Type B pancreatic cell (in vitro differentiated cells): ENCODE measurements around the gene RUBCN. TPM values are rescaled to one million over a fixed set of nuclear protein-coding genes. Genes with fewer than 3 reads are reported as not detected.
"Not testable (repeated sequence)": the region's sequence is repeated elsewhere in the genome, so short reads cannot be mapped to it uniquely, and the experiment has no call there.

Experiments used
- DNase-seq: peaks from one replicate; pipeline ENCODE4 v3.0.0; 2021; ENCODE audit warnings: mixed read lengths; ENCODE audit not compliant: unreplicated experiment; ENCODE audit errors: extremely low spot score
- H3K27ac Mint-ChIP-seq: 2 replicates; pipeline ENCODE4 v1.8.0; 2021; ENCODE audit warnings: mild to moderate bottlenecking, mixed read lengths
- H3K27me3 Mint-ChIP-seq: 2 replicates; pipeline ENCODE4 v1.8.0; 2021; ENCODE audit warnings: mixed read lengths
- H3K36me3 Mint-ChIP-seq: 2 replicates; pipeline ENCODE4 v1.8.0; 2021; ENCODE audit warnings: mixed read lengths
- H3K4me1 Mint-ChIP-seq: one replicate; pipeline ENCODE4 v1.8.0; 2021; ENCODE audit warnings: mixed read lengths; ENCODE audit not compliant: unreplicated experiment
- H3K4me3 Mint-ChIP-seq: 2 replicates; pipeline ENCODE4 v1.8.0; 2021; ENCODE audit warnings: mild to moderate bottlenecking, mixed read lengths
- H3K9me3 Mint-ChIP-seq: 2 replicates; pipeline ENCODE4 v1.8.0; 2021; ENCODE audit warnings: mixed read lengths
- total RNA-seq: library from RNA; stranded (reverse); gene quantifications from 2 replicates; pipeline ENCODE4 v1.2.1, GENCODE V29; 2021; ENCODE audit warnings: low replicate concordance
- TF ChIP-seq, protein P1 (sequence below): fragments of 200-600 bp; sonication (generic); conservative IDR thresholded peaks from 2 replicates; pipeline ENCODE4 v1.5.0; 2021; ENCODE audit warnings: antibody characterized with exemption, mild to moderate bottlenecking

Gene RUBCN
- total RNA-seq, 1 donor from 2014 or later: 26.7 TPM

DNA sequence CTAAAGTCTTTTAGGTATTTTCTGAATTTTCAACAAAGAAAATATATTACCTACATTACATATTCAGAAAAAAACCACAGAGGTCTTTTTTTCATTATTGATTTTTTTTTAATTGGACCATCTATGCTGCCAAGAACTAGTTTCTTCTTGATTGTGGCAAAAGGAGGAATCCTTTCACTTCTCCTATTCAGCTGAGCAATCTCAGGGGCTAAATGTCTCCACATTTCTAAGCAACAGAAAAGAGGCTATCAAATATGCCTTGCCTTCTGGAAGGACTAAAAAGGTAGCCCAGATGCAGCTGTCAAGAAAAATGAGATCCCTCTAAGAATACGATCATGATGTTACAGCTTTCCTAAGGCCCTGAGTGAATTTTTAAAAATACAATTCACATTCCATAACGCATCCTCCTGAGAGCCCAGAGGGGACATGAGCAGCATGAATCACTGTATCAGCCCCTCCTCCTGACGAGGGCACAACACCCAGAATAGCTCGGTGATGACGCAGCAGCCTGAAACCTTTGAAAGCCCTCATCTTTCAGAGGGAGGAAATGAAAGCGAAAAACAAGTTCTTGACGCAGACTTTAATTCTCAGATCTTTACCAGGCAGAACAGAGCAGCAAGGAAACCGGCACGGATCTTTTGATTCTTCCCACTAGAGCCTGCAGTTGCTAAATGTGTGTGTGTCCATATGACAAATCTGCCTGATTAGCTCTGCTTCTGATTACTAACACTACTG, 24.6 kb downstream of the RUBCN start:
- H3K4me3 Mint-ChIP-seq: peak overlapping the region; percentile 80
- no peak for DNase-seq

DNA sequence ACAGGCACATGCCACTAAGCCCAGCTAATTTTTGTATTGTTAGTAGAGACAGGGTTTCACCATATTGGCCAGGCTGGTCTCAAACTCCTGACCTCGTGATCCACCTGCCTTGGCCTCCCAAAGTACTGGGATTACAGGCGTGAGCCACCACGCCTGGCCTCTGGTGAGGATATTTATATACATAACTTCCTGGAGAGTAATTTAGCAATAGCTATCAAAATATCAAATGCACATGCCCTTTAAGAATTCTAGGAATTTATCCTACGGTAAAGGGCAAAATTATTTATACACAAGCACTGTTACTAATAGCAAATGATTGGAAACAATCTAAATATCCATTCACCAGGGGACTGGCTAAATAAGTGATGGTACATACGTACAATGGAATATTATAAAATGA, 25.7 kb downstream of the RUBCN start:
- H3K27ac Mint-ChIP-seq: peak overlapping the region; percentile 83

More for the DNA sequence above, 24.6 kb downstream of the RUBCN start:
- no peaks in the 10 kb centered on the region for H3K27me3 Mint-ChIP-seq
- no peaks in the 10 kb centered on the region for H3K9me3 Mint-ChIP-seq
- peaks cover 16% of the 10 kb centered on the region for H3K4me1 Mint-ChIP-seq
- H3K36me3 Mint-ChIP-seq: peaks cover 17% of the 10 kb centered on the region
- peak overlapping the region; percentile 99 for H3K27ac Mint-ChIP-seq
- TF ChIP-seq, protein P1, sequence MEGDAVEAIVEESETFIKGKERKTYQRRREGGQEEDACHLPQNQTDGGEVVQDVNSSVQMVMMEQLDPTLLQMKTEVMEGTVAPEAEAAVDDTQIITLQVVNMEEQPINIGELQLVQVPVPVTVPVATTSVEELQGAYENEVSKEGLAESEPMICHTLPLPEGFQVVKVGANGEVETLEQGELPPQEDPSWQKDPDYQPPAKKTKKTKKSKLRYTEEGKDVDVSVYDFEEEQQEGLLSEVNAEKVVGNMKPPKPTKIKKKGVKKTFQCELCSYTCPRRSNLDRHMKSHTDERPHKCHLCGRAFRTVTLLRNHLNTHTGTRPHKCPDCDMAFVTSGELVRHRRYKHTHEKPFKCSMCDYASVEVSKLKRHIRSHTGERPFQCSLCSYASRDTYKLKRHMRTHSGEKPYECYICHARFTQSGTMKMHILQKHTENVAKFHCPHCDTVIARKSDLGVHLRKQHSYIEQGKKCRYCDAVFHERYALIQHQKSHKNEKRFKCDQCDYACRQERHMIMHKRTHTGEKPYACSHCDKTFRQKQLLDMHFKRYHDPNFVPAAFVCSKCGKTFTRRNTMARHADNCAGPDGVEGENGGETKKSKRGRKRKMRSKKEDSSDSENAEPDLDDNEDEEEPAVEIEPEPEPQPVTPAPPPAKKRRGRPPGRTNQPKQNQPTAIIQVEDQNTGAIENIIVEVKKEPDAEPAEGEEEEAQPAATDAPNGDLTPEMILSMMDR: no peak

DNA sequence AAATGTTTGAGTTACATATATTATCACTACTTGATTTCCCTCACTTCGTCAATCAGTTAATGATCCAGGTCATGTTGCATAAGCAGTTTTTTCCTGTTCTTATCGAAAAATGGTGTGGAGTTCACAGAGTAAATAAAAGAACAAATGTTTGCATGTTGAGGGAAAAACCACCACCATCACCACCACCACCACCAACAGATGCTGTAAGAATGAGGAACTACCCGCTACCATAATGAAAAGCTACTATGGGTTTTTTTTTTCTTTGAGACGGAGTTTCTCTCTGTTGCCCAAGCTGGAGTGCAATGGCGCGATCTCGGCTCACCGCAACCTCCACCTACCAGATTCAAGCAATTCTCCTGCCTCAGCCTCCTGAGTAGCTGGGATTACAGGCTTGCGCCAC, 27.6 kb downstream of the RUBCN start:
- no peaks in the 10 kb centered on the region for H3K27me3 Mint-ChIP-seq
- peaks cover 16% of the 10 kb centered on the region for H3K4me1 Mint-ChIP-seq
- H3K4me3 Mint-ChIP-seq: no peak overlapping the region
- no peak overlapping the region for H3K27ac Mint-ChIP-seq
- H3K9me3 Mint-ChIP-seq: no peaks in the 10 kb centered on the region
- H3K36me3 Mint-ChIP-seq: peaks cover 9% of the 10 kb centered on the region
- DNase-seq: no peak
- TF ChIP-seq, protein P1: no peak

More for the DNA sequence above, 25.7 kb downstream of the RUBCN start:
- H3K36me3 Mint-ChIP-seq: peaks cover 12% of the 10 kb centered on the region
- not testable (repeated sequence) for H3K4me3 Mint-ChIP-seq, H3K9me3 Mint-ChIP-seq, DNase-seq, H3K27me3 Mint-ChIP-seq
- H3K4me1 Mint-ChIP-seq: peaks cover 16% of the 10 kb centered on the region

DNA sequence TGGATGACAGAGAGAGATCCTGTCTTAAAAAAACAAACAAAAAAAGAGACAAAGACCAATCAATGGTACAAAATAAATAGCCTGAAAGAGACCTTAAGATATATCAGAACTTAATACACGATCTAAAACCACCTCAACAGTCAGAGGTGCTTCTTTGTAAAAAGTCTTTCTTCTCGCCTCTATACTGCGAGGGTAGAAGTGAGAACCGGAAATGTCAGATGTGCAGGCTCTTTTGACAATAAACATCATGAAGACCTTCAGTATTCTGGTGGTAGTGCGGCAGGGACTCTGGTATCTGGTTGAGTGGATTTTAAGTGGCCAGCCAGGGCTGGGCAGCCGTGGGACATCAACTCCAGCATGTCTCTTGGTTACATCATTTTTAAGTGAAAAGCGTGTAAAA, 30.0 kb downstream of the RUBCN start:
- TF ChIP-seq, protein P1: no peak
- H3K4me1 Mint-ChIP-seq: no peaks in the 10 kb centered on the region
- no peak overlapping the region for H3K27ac Mint-ChIP-seq
- no peak overlapping the region for H3K4me3 Mint-ChIP-seq
- H3K36me3 Mint-ChIP-seq: peaks cover 7% of the 10 kb centered on the region
- H3K9me3 Mint-ChIP-seq: no peaks in the 10 kb centered on the region
- DNase-seq: no peak
- H3K27me3 Mint-ChIP-seq: no peaks in the 10 kb centered on the region

DNA sequence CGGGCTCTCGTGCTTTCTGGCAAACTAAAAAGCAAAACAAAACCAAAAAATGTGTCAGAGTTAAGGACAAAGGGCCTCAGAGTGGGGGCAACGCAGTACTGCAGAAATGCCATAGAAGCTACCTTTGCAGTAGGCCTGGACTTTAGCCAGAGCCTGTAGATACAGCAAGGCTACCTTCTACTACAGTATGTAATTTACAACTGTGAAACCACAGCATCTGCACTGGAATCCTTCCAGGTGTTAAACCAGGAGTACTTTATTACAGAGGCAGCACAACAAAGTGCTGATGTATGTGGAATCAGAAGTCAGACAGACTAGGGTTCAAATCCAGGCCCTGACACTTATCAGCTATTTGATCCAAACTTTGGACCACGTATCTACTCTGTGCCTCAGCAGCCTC, 34.9 kb downstream of the RUBCN start:
- peaks cover 31% of the 10 kb centered on the region for H3K36me3 Mint-ChIP-seq
- no peaks in the 10 kb centered on the region for H3K9me3 Mint-ChIP-seq
- TF ChIP-seq, protein P1: no peak
- H3K27ac Mint-ChIP-seq: no peak overlapping the region
- no peaks in the 10 kb centered on the region for H3K27me3 Mint-ChIP-seq
- no peaks in the 10 kb centered on the region for H3K4me1 Mint-ChIP-seq
- H3K4me3 Mint-ChIP-seq: no peak overlapping the region
- DNase-seq: no peak

DNA sequence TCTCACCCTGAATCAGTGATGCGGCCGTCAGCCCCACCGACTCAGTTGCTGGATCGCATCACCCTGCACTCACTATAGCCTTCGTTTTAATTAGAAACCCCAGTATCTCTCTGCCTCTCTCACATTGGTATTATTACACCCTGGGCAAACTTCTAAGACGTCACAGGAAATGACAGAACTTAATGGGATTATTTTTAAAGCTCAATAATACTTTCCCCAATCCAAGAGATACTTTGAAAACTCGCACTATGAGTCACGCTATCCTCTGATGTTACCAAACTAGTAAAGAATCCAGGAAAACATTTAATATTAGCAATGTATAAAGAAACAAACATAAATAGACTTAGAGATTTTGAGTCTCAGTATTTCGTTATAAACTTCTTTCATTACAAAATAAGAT, 36.6 kb downstream of the RUBCN start:
- peaks cover 36% of the 10 kb centered on the region for H3K36me3 Mint-ChIP-seq
- H3K9me3 Mint-ChIP-seq: no peaks in the 10 kb centered on the region

More for the DNA sequence above, 36.6 kb downstream of the RUBCN start:
- no peaks in the 10 kb centered on the region for H3K27me3 Mint-ChIP-seq
- no peaks in the 10 kb centered on the region for H3K4me1 Mint-ChIP-seq
- no peak overlapping the region for H3K4me3 Mint-ChIP-seq
- no peak for DNase-seq
- H3K27ac Mint-ChIP-seq: no peak overlapping the region
- TF ChIP-seq, protein P1: no peak
